Neural cell (in vitro differentiated cells): ENCODE measurements around the gene ALDH9A1. TPM values are rescaled to one million over a fixed set of nuclear protein-coding genes. Genes with fewer than 3 reads are reported as not detected.
"Not testable (repeated sequence)": the region's sequence is repeated elsewhere in the genome, so short reads cannot be mapped to it uniquely, and the experiment has no call there.

Experiments used
- H2AFZ ChIP-seq: fragments of 200-600, 300-800 bp; sonication (generic), shearing (Covaris generic); 2 replicates; pipeline ENCODE4 v1.6.0; 2014; ENCODE audit warnings: low read depth, mild to moderate bottlenecking, antibody characterized with exemption, low read length, moderate library complexity
- H3F3A ChIP-seq: fragments of 200-600 bp; shearing (Covaris generic); 2 replicates; pipeline ENCODE4 v1.6.1; 2016; ENCODE audit warnings: mild to moderate bottlenecking, moderate library complexity, mixed read lengths, antibody characterized with exemption, low read length; ENCODE audit not compliant: insufficient read depth, poor library complexity, severe bottlenecking
- H3K27ac ChIP-seq: fragments of 200-600, 300-800 bp; sonication (generic), shearing (Covaris generic); 2 replicates; pipeline ENCODE4 v1.5.1; 2014; ENCODE audit warnings: mild to moderate bottlenecking, low read length, moderate library complexity
- H3K27me3 ChIP-seq: fragments of 300-800, 200-600 bp; sonication (generic), shearing (Covaris generic); 2 replicates; pipeline ENCODE4 v1.6.0; 2014; ENCODE audit warnings: mild to moderate bottlenecking, low read depth, low read length, moderate library complexity; ENCODE audit not compliant: insufficient read depth
- H3K36me3 ChIP-seq: fragments of 300-800, 200-600 bp; sonication (generic), shearing (Covaris generic); 2 replicates; pipeline ENCODE4 v1.5.1; 2014; ENCODE audit warnings: mild to moderate bottlenecking, antibody characterized with exemption, low read length, moderate library complexity; ENCODE audit not compliant: insufficient read depth
- H3K4me2 ChIP-seq: fragments of 300-800, 200-600 bp; sonication (generic), shearing (Covaris generic); 2 replicates; pipeline ENCODE4 v1.6.0; 2014; ENCODE audit warnings: mild to moderate bottlenecking, low read length
- H3K4me3 ChIP-seq: fragments of 300-800, 200-600 bp; sonication (generic), shearing (Covaris generic); 2 replicates; pipeline ENCODE4 v1.5.1; 2014; ENCODE audit warnings: mild to moderate bottlenecking, low read length, moderate library complexity
- H3K79me2 ChIP-seq: fragments of 200-600 bp; shearing (Covaris generic); replicated peaks from 2 replicates; pipeline ENCODE4 v1.6.0; 2014; ENCODE audit warnings: mild to moderate bottlenecking, low read length, moderate library complexity; ENCODE audit not compliant: insufficient read depth
- H3K9ac ChIP-seq: fragments of 300-800, 200-600 bp; sonication (generic), shearing (Covaris generic); 2 replicates; pipeline ENCODE4 v1.6.1; 2016; ENCODE audit warnings: mild to moderate bottlenecking, low read length, mixed read lengths
- H3K9me2 ChIP-seq: fragments of 200-600 bp; shearing (Covaris generic); 2 replicates; pipeline ENCODE4 v1.6.1; 2016; ENCODE audit warnings: mild to moderate bottlenecking, low read length, mixed read lengths; ENCODE audit not compliant: insufficient read depth
- H3K9me3 ChIP-seq: fragments of 200-600, 300-800 bp; sonication (generic), shearing (Covaris generic); 2 replicates; pipeline ENCODE4 v1.6.1; 2016; ENCODE audit warnings: mild to moderate bottlenecking, mixed run types, low read length, moderate library complexity, mixed read lengths
- H4K20me1 ChIP-seq: fragments of 200-600 bp; shearing (Covaris generic); 2 replicates; pipeline ENCODE4 v1.6.1; 2016; ENCODE audit warnings: mild to moderate bottlenecking, mixed run types; ENCODE audit not compliant: insufficient read depth
- EP300 ChIP-seq: fragments of 450-650 bp; conservative IDR thresholded peaks from 2 replicates; pipeline ENCODE4 v1.6.1; 2014; ENCODE audit warnings: antibody characterized with exemption, mild to moderate bottlenecking, moderate library complexity; ENCODE audit not compliant: poor library complexity, severe bottlenecking
- EZH2 ChIP-seq: fragments of 200-600, 300-800 bp; shearing (Covaris generic), sonication (generic); IDR thresholded peaks from 2 replicates; pipeline ENCODE4 v1.6.1; 2014; ENCODE audit warnings: antibody characterized with exemption, low read length, borderline replicate concordance, mild to moderate bottlenecking; ENCODE audit not compliant: insufficient read depth, poor library complexity, severe bottlenecking
- MXI1 ChIP-seq: fragments of 450-650 bp; conservative IDR thresholded peaks from 2 replicates; pipeline ENCODE4 v1.6.1; 2014; ENCODE audit warnings: antibody characterized with exemption, mild to moderate bottlenecking; ENCODE audit not compliant: poor library complexity, severe bottlenecking
- POLR2AphosphoS5 ChIP-seq: IDR thresholded peaks from 2 replicates; pipeline ENCODE4 v1.6.1; 2012
- RAD21 ChIP-seq: fragments of 450-650 bp; conservative IDR thresholded peaks from 2 replicates; pipeline ENCODE4 v1.6.1; 2014; ENCODE audit warnings: antibody characterized with exemption, mild to moderate bottlenecking, moderate library complexity
- SMC3 ChIP-seq: fragments of 450-650 bp; conservative IDR thresholded peaks from 2 replicates; pipeline ENCODE4 v1.6.1; 2014; ENCODE audit warnings: antibody characterized with exemption, mild to moderate bottlenecking, moderate library complexity; ENCODE audit not compliant: poor library complexity
- TAF1 ChIP-seq: IDR thresholded peaks from 2 replicates; pipeline ENCODE4 v1.6.1; 2012; ENCODE audit warnings: low read depth
- polyA plus RNA-seq: library from polyadenylated mRNA; depleted of rRNA; stranded (reverse); fragments of >200 nt; gene quantifications from 2 replicates; pipeline ENCODE4 v1.2.3, GENCODE V29; 2014
- TF ChIP-seq, protein P1 (sequence below): fragments of 450-650 bp; IDR thresholded peaks from 2 replicates; pipeline ENCODE4 v1.5.1; 2014; ENCODE audit warnings: antibody characterized with exemption, mild to moderate bottlenecking, moderate library complexity; ENCODE audit not compliant: poor library complexity, severe bottlenecking
- TF ChIP-seq, protein P2 (sequence below): IDR thresholded peaks from 2 replicates; pipeline ENCODE4 v1.6.1; 2012; ENCODE audit warnings: borderline replicate concordance

ALDH9A1 gene
- polyA plus RNA-seq, 1 donor from 2014 or later = 25.5 TPM

DNA sequence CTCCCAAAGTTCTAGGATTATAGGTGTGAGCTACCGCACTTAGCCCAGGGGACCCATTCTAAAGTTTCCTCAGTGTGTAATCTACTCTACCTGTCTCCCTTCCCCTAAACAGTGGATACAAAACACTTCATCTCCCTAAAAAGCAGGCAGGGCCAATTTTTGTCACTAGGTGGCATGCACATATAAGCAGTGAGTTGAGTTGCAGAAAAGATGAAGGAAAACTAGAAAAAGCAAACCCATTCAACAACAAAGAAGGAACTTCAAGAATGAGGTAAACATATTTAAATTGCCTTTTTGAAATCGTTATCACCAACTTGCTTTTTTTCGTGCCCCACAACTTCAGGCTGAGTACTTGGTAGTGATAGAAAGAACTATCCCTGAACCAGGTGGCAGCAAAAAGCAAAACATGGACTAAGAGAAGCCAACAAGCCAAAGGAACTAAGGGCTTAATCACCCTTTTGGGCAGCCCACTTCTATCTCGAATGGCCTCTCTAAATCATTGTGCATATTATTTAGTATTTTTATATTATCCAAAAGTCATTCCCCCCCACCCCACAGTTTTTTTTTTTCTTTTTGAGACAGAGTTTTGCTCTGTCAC lies 19.7 kb upstream of the ALDH9A1 start:
- H3K4me3 ChIP-seq = no peak overlapping the region
- no peaks in the 10 kb centered on the region for H3K36me3 ChIP-seq
- TF ChIP-seq RAD21 (peak; percentile 81), MXI1 (no peak), TAF1 (no peak), SMC3 (peak; percentile 83)
- TF ChIP-seq, protein P1, sequence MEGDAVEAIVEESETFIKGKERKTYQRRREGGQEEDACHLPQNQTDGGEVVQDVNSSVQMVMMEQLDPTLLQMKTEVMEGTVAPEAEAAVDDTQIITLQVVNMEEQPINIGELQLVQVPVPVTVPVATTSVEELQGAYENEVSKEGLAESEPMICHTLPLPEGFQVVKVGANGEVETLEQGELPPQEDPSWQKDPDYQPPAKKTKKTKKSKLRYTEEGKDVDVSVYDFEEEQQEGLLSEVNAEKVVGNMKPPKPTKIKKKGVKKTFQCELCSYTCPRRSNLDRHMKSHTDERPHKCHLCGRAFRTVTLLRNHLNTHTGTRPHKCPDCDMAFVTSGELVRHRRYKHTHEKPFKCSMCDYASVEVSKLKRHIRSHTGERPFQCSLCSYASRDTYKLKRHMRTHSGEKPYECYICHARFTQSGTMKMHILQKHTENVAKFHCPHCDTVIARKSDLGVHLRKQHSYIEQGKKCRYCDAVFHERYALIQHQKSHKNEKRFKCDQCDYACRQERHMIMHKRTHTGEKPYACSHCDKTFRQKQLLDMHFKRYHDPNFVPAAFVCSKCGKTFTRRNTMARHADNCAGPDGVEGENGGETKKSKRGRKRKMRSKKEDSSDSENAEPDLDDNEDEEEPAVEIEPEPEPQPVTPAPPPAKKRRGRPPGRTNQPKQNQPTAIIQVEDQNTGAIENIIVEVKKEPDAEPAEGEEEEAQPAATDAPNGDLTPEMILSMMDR = peak; percentile 78
- TF ChIP-seq, protein P2, sequence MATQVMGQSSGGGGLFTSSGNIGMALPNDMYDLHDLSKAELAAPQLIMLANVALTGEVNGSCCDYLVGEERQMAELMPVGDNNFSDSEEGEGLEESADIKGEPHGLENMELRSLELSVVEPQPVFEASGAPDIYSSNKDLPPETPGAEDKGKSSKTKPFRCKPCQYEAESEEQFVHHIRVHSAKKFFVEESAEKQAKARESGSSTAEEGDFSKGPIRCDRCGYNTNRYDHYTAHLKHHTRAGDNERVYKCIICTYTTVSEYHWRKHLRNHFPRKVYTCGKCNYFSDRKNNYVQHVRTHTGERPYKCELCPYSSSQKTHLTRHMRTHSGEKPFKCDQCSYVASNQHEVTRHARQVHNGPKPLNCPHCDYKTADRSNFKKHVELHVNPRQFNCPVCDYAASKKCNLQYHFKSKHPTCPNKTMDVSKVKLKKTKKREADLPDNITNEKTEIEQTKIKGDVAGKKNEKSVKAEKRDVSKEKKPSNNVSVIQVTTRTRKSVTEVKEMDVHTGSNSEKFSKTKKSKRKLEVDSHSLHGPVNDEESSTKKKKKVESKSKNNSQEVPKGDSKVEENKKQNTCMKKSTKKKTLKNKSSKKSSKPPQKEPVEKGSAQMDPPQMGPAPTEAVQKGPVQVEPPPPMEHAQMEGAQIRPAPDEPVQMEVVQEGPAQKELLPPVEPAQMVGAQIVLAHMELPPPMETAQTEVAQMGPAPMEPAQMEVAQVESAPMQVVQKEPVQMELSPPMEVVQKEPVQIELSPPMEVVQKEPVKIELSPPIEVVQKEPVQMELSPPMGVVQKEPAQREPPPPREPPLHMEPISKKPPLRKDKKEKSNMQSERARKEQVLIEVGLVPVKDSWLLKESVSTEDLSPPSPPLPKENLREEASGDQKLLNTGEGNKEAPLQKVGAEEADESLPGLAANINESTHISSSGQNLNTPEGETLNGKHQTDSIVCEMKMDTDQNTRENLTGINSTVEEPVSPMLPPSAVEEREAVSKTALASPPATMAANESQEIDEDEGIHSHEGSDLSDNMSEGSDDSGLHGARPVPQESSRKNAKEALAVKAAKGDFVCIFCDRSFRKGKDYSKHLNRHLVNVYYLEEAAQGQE = no peak
- no peaks in the 10 kb centered on the region for H3K9me3 ChIP-seq
- H3F3A ChIP-seq = no peaks in the 10 kb centered on the region
- H3K9me2 ChIP-seq = no peaks in the 10 kb centered on the region
- no peak overlapping the region for H2AFZ ChIP-seq
- no peak overlapping the region for H3K4me2 ChIP-seq
- H4K20me1 ChIP-seq = no peaks in the 10 kb centered on the region
- H3K9ac ChIP-seq = no peak overlapping the region
- no peak overlapping the region for H3K27ac ChIP-seq
- no peaks in the 10 kb centered on the region for H3K27me3 ChIP-seq
- no peaks in the 10 kb centered on the region for H3K79me2 ChIP-seq

DNA sequence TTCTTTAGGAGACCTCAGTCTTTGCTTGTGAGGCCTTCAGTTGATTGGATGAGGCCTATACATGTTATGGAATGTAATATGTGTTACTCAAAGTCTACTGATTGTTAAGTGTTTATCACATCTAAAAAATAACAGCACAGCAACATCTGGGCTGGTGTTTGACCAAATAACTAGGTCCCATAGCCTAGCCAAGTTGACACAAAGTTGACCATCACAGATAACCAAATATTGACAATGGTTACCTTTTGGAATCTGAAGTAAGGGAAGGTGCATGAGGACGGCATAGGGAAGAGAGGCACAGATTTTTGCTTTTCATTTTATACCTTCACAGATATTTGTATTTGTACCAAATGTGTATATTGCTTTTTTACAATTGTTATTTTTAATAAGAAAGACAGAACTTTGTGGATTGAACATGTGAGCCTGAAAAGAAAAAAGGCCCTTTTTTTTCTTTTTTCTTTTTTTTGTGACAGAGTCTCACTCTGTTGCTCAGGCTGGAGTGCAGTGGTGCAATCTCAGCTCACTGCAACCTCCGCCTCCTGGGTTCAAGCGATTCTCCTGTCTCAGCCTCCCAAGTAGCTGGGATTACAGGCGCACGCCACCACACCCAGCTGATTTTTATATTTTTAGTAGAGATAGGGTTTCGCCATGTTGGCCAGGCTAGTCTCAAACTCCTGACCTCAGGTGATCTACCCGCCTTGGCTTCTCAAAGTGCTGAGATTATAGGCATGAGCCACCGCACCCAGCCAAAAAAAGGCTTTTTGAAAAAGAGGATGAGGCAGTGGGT lies 18.1 kb upstream of the ALDH9A1 start:
- not testable (repeated sequence) for H3K4me2 ChIP-seq, H3K9me2 ChIP-seq, H3K27ac ChIP-seq

DNA sequence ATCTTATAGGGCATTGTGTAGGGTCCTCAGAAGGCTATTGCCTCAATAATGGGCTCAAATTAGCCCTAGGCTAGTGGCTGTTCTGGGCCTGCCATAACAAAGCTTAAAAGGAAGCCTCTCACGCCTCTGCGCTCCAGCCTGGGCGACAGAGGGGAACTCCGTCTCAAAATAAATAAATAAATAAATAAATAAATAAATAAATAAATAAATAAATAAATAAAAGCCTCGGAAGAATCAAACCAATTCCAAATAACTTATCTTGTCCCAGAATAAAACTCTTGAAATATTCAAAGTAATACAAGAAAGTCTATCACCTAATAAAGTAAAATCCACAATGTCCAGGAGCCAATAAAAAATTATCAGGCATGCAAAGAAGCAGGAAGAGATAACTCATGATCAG lies 14.4 kb upstream of the ALDH9A1 start:
- H3F3A ChIP-seq = no peaks in the 10 kb centered on the region
- TF ChIP-seq, protein P2 = no peak
- TF ChIP-seq EP300 = no peak
- TF ChIP-seq, protein P1 = no peak
- TF ChIP-seq EZH2 = no peak
- no peak for TF ChIP-seq MXI1
- no peak for TF ChIP-seq POLR2AphosphoS5
- TF ChIP-seq SMC3 = no peak
- no peak for TF ChIP-seq RAD21
- TF ChIP-seq TAF1 = no peak
- no peak overlapping the region for H3K27ac ChIP-seq
- no peak overlapping the region for H2AFZ ChIP-seq
- no peaks in the 10 kb centered on the region for H3K9me2 ChIP-seq
- no peak overlapping the region for H3K4me3 ChIP-seq
- H4K20me1 ChIP-seq = no peaks in the 10 kb centered on the region
- H3K36me3 ChIP-seq = no peaks in the 10 kb centered on the region
- H3K9me3 ChIP-seq = no peaks in the 10 kb centered on the region
- H3K79me2 ChIP-seq = no peaks in the 10 kb centered on the region
- no peaks in the 10 kb centered on the region for H3K27me3 ChIP-seq
- no peak overlapping the region for H3K9ac ChIP-seq
- H3K4me2 ChIP-seq = no peak overlapping the region

More for the DNA sequence above, 18.1 kb upstream of the ALDH9A1 start:
- not testable (repeated sequence) for H3K9ac ChIP-seq, H3K4me3 ChIP-seq, H3K36me3 ChIP-seq, H3K9me3 ChIP-seq, H2AFZ ChIP-seq, H3K79me2 ChIP-seq, H3K27me3 ChIP-seq, H4K20me1 ChIP-seq, H3F3A ChIP-seq
